Liver (tissue), 3 donors: ENCODE data around the gene RAPGEF6.

Experiments
- EGR1 ChIP-seq, 2 donors: IDR thresholded peaks; 2 replicates each; pipeline ENCODE4 v1.6.1; 2016 to 2018; ENCODE audit warnings: antibody characterized with exemption in 2 of 2, low read depth in 2 of 2
- FOXA2 ChIP-seq: IDR thresholded peaks from 2 replicates; pipeline ENCODE4 v1.6.1; 2016; ENCODE audit warnings: antibody characterized with exemption
- GABPA ChIP-seq, 2 donors: IDR thresholded peaks in 1 of 2; conservative IDR thresholded peaks in 1 of 2; 2 replicates each; pipeline ENCODE4 v1.6.1; 2016; ENCODE audit warnings: antibody characterized with exemption in 2 of 2, mild to moderate bottlenecking in 1 of 2, moderate library complexity in 1 of 2
- JUND ChIP-seq, 2 donors: IDR thresholded peaks; 2 replicates each; pipeline ENCODE4 v1.6.1; 2016; ENCODE audit warnings: antibody characterized with exemption in 2 of 2
- RAD21 ChIP-seq, 2 donors: IDR thresholded peaks; 2 replicates each; pipeline ENCODE4 v1.6.1; 2016; ENCODE audit warnings: antibody characterized with exemption in 2 of 2, mild to moderate bottlenecking in 2 of 2
- RXRA ChIP-seq, 2 donors: IDR thresholded peaks; 2 replicates each; pipeline ENCODE4 v1.6.1; 2017 to 2018; ENCODE audit warnings: antibody characterized with exemption in 2 of 2, mild to moderate bottlenecking in 1 of 2
- SP1 ChIP-seq: IDR thresholded peaks from 2 replicates; pipeline ENCODE4 v1.6.1; 2018; ENCODE audit warnings: antibody characterized with exemption, mild to moderate bottlenecking
- TAF1 ChIP-seq: conservative IDR thresholded peaks from 2 replicates; pipeline ENCODE4 v1.6.1; 2016; ENCODE audit warnings: antibody characterized with exemption, mild to moderate bottlenecking
- TF ChIP-seq, protein P1 (sequence below): fragments of 150-350 bp; IDR thresholded peaks from 2 replicates; pipeline ENCODE4 v1.5.1; 2017; ENCODE audit warnings: improper control_type of control experiment, low read depth, low read length; ENCODE audit not compliant: missing input control
- TF ChIP-seq, protein P2 (sequence below): IDR thresholded peaks from 2 replicates; pipeline ENCODE4 v1.6.1; 2016; ENCODE audit warnings: antibody characterized with exemption
- TF ChIP-seq, protein P3 (sequence below): IDR thresholded peaks from 2 replicates; pipeline ENCODE4 v1.6.1; 2016; ENCODE audit warnings: antibody characterized with exemption
- TF ChIP-seq, protein P4 (sequence below): IDR thresholded peaks from 2 replicates; pipeline ENCODE4 v1.6.1; 2016; ENCODE audit warnings: antibody characterized with exemption
- donor health status: healthy.
- donor health status: healthy.

DNA sequence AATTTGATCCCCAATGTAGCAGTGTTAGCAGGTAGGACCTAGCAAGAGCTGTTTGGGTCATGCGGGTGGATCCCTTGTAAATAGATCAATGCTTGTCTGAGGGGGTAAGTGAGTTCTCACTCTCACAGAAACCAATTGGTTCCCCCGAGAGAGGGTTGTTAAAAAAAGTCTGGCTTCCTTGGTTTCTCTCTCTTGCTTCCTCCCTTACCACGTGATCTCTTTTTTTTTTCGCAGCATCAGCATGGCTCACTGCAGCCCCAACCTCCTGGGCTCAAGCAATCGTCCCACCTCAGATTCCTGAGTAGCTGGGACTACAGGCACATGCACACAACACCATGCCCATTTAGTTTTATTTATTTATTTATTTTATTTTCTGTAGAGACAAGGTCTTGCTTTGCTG is 26.4 kb downstream of the RAPGEF6 start:
- no peak for TF ChIP-seq GABPA (IDR thresholded peaks at IDR 0.05 in 1 of 2, conservative IDR thresholded peaks at IDR 0.05 in 1 of 2)
- TF ChIP-seq, protein P1, sequence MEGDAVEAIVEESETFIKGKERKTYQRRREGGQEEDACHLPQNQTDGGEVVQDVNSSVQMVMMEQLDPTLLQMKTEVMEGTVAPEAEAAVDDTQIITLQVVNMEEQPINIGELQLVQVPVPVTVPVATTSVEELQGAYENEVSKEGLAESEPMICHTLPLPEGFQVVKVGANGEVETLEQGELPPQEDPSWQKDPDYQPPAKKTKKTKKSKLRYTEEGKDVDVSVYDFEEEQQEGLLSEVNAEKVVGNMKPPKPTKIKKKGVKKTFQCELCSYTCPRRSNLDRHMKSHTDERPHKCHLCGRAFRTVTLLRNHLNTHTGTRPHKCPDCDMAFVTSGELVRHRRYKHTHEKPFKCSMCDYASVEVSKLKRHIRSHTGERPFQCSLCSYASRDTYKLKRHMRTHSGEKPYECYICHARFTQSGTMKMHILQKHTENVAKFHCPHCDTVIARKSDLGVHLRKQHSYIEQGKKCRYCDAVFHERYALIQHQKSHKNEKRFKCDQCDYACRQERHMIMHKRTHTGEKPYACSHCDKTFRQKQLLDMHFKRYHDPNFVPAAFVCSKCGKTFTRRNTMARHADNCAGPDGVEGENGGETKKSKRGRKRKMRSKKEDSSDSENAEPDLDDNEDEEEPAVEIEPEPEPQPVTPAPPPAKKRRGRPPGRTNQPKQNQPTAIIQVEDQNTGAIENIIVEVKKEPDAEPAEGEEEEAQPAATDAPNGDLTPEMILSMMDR: no peak
- no peak for TF ChIP-seq RAD21 (IDR thresholded peaks at IDR 0.05)
- TF ChIP-seq TAF1: no peak
- no peak for TF ChIP-seq RXRA (IDR thresholded peaks at IDR 0.05)
- TF ChIP-seq SP1: no peak
- TF ChIP-seq, protein P2, sequence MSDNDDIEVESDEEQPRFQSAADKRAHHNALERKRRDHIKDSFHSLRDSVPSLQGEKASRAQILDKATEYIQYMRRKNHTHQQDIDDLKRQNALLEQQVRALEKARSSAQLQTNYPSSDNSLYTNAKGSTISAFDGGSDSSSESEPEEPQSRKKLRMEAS: no peak
- no peak for TF ChIP-seq JUND (IDR thresholded peaks at IDR 0.05)
- TF ChIP-seq, protein P3, sequence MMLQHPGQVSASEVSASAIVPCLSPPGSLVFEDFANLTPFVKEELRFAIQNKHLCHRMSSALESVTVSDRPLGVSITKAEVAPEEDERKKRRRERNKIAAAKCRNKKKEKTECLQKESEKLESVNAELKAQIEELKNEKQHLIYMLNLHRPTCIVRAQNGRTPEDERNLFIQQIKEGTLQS: no peak
- no peak for TF ChIP-seq EGR1 (IDR thresholded peaks at IDR 0.05; ENCODE audit: low read depth in 2 of 2)
- TF ChIP-seq, protein P4, sequence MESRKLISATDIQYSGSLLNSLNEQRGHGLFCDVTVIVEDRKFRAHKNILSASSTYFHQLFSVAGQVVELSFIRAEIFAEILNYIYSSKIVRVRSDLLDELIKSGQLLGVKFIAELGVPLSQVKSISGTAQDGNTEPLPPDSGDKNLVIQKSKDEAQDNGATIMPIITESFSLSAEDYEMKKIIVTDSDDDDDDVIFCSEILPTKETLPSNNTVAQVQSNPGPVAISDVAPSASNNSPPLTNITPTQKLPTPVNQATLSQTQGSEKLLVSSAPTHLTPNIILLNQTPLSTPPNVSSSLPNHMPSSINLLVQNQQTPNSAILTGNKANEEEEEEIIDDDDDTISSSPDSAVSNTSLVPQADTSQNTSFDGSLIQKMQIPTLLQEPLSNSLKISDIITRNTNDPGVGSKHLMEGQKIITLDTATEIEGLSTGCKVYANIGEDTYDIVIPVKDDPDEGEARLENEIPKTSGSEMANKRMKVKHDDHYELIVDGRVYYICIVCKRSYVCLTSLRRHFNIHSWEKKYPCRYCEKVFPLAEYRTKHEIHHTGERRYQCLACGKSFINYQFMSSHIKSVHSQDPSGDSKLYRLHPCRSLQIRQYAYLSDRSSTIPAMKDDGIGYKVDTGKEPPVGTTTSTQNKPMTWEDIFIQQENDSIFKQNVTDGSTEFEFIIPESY: no peak
- TF ChIP-seq FOXA2: no peak
